Measurements from ENCODE around the gene ELOVL3. TPM values are rescaled to one million over a fixed set of nuclear protein-coding genes. Genes with fewer than 3 reads are reported as not detected.

ELOVL3 gene
- total and polyA plus RNA-seq, 9 of the 15 experiments (the other 6 are each of a cell fraction or from before 2014, with no cell fraction given), result 0.32 to 3.3 (median 0.87) TPM

DNA sequence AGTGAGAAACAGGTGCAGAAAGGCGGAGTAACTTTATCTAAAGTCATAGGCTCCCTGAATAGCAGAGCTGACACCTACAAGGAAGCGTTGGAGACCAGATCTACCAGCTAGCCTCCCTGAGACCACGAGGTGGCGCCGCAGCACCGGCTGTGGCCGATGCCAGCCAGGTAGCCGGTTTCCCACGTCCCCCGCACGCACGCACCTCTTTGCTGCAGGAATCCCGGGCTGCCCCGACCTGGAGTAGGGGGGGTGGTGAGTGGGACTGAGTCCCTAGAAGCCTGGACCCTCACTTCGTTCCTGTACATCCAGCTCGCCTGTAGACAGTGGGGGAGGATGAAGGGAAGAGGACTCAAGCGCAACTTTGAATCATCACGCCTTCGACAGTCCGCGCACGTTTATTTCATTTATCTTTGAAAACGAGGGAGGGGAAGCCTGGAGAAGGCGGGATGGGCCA lies 3.7 kb downstream of the ELOVL3 start (continued):
- TF ChIP-seq, protein P1, sequence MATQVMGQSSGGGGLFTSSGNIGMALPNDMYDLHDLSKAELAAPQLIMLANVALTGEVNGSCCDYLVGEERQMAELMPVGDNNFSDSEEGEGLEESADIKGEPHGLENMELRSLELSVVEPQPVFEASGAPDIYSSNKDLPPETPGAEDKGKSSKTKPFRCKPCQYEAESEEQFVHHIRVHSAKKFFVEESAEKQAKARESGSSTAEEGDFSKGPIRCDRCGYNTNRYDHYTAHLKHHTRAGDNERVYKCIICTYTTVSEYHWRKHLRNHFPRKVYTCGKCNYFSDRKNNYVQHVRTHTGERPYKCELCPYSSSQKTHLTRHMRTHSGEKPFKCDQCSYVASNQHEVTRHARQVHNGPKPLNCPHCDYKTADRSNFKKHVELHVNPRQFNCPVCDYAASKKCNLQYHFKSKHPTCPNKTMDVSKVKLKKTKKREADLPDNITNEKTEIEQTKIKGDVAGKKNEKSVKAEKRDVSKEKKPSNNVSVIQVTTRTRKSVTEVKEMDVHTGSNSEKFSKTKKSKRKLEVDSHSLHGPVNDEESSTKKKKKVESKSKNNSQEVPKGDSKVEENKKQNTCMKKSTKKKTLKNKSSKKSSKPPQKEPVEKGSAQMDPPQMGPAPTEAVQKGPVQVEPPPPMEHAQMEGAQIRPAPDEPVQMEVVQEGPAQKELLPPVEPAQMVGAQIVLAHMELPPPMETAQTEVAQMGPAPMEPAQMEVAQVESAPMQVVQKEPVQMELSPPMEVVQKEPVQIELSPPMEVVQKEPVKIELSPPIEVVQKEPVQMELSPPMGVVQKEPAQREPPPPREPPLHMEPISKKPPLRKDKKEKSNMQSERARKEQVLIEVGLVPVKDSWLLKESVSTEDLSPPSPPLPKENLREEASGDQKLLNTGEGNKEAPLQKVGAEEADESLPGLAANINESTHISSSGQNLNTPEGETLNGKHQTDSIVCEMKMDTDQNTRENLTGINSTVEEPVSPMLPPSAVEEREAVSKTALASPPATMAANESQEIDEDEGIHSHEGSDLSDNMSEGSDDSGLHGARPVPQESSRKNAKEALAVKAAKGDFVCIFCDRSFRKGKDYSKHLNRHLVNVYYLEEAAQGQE (IDR thresholded peaks at IDR 0.05; ENCODE audit: borderline replicate concordance), result peak; percentile 77
- TF ChIP-seq, protein P1 (CRISPR knock-in tag; IDR thresholded peaks at IDR 0.05; ENCODE audit: low read depth), result no peak
- TF ChIP-seq RFX5 (IDR thresholded peaks at IDR 0.05; ENCODE audit: low read depth, low read length), result no peak
- TF ChIP-seq, protein P2, sequence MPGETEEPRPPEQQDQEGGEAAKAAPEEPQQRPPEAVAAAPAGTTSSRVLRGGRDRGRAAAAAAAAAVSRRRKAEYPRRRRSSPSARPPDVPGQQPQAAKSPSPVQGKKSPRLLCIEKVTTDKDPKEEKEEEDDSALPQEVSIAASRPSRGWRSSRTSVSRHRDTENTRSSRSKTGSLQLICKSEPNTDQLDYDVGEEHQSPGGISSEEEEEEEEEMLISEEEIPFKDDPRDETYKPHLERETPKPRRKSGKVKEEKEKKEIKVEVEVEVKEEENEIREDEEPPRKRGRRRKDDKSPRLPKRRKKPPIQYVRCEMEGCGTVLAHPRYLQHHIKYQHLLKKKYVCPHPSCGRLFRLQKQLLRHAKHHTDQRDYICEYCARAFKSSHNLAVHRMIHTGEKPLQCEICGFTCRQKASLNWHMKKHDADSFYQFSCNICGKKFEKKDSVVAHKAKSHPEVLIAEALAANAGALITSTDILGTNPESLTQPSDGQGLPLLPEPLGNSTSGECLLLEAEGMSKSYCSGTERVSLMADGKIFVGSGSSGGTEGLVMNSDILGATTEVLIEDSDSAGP (CRISPR knock-in tag; IDR thresholded peaks at IDR 0.05), result no peak
- TF ChIP-seq ZNF224 (CRISPR knock-in tag; IDR thresholded peaks at IDR 0.05), result no peak
- TF ChIP-seq ETV1 (tag; conservative IDR thresholded peaks at IDR 0.05; ENCODE audit: low read depth), result no peak
- TF ChIP-seq TRIM24 (IDR thresholded peaks at IDR 0.05), result no peak
- peak; percentile 40; the same call in 1 of the 2 replicates for TF ChIP-seq CREM (IDR thresholded peaks at IDR 0.05; ENCODE audit: low read depth)
- no peak for TF ChIP-seq ZBED1 (IDR thresholded peaks at IDR 0.05)
- no peak for TF ChIP-seq ZNF551 (CRISPR knock-in tag; IDR thresholded peaks at IDR 0.05)
- TF ChIP-seq NCOA2 (IDR thresholded peaks at IDR 0.05; ENCODE audit: partially characterized antibody in 2 of 2), result no peak
- TF ChIP-seq ZNF239 (CRISPR knock-in tag; IDR thresholded peaks at IDR 0.05), result no peak
- no peak for TF ChIP-seq YBX1 (IDR thresholded peaks at IDR 0.05)
- TF ChIP-seq ZNF436 (CRISPR knock-in tag; IDR thresholded peaks at IDR 0.05), result no peak
- TF ChIP-seq, protein P3, sequence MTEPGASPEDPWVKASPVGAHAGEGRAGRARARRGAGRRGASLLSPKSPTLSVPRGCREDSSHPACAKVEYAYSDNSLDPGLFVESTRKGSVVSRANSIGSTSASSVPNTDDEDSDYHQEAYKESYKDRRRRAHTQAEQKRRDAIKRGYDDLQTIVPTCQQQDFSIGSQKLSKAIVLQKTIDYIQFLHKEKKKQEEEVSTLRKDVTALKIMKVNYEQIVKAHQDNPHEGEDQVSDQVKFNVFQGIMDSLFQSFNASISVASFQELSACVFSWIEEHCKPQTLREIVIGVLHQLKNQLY (CRISPR knock-in tag; conservative IDR thresholded peaks at IDR 0.05), result no peak
- peak; percentile 89 for TF ChIP-seq STAG1 (CRISPR knock-in tag; IDR thresholded peaks at IDR 0.05; ENCODE audit: borderline replicate concordance)
- TF ChIP-seq CEBPB (tag; IDR thresholded peaks at IDR 0.05), result no peak
- no peak for TF ChIP-seq ZSCAN29 (IDR thresholded peaks at IDR 0.05)
- no peak for TF ChIP-seq MEIS2 (IDR thresholded peaks at IDR 0.05; ENCODE audit: partially characterized antibody)
- no peak for TF ChIP-seq POLR3G (IDR thresholded peaks at IDR 0.05; ENCODE audit: extremely low read depth, insufficient read length, insufficient replicate concordance)
- no peak for TF ChIP-seq TEAD2 (tag; IDR thresholded peaks at IDR 0.05)
- no peak for TF ChIP-seq ASH1L (IDR thresholded peaks at IDR 0.05; ENCODE audit: borderline replicate concordance, low read depth, partially characterized antibody)

Data from K562 (cell line).